Astrocyte (in vitro differentiated cells and primary cell): ENCODE data around the gene GPR21.

Experiments used
- EZH2 ChIP-seq: IDR thresholded peaks from 2 replicates; pipeline ENCODE4 v1.6.1; 2012; ENCODE audit warnings: mild to moderate bottlenecking, low read length, inconsistent platforms; ENCODE audit not compliant: insufficient read depth
- TF ChIP-seq, protein P1 (sequence below): IDR thresholded peaks from 2 replicates; pipeline ENCODE4 v1.5.1; 2011; ENCODE audit warnings: low read depth, mild to moderate bottlenecking, inconsistent platforms, low read length, moderate library complexity; ENCODE audit not compliant: insufficient read depth

- TF ChIP-seq, protein P1, sequence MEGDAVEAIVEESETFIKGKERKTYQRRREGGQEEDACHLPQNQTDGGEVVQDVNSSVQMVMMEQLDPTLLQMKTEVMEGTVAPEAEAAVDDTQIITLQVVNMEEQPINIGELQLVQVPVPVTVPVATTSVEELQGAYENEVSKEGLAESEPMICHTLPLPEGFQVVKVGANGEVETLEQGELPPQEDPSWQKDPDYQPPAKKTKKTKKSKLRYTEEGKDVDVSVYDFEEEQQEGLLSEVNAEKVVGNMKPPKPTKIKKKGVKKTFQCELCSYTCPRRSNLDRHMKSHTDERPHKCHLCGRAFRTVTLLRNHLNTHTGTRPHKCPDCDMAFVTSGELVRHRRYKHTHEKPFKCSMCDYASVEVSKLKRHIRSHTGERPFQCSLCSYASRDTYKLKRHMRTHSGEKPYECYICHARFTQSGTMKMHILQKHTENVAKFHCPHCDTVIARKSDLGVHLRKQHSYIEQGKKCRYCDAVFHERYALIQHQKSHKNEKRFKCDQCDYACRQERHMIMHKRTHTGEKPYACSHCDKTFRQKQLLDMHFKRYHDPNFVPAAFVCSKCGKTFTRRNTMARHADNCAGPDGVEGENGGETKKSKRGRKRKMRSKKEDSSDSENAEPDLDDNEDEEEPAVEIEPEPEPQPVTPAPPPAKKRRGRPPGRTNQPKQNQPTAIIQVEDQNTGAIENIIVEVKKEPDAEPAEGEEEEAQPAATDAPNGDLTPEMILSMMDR: no peak
- TF ChIP-seq EZH2: no peak
These were observed 12.7 kb upstream of the GPR21 start for GRCh38 chr9:123020796-123021195.
